Fibroblast of mammary gland (primary cell): ENCODE results near the gene EPS8L1.
"Not testable (repeated sequence)": the region's sequence is repeated elsewhere in the genome, so short reads cannot be mapped to it uniquely, and the experiment has no call there.

Experiments
- DNase-seq: peaks from one replicate; pipeline ENCODE4 v3.0.0-alpha.2; 2010; ENCODE audit warnings: low read depth
- H3K4me3 ChIP-seq: 2 replicates; pipeline ENCODE4 v1.5.1; 2011; ENCODE audit warnings: low read depth, mild to moderate bottlenecking, low read length, moderate library complexity; ENCODE audit not compliant: control insufficient read depth
- TF ChIP-seq, protein P1 (sequence below): conservative IDR thresholded peaks from 2 replicates; pipeline ENCODE4 v1.5.1; 2011; ENCODE audit warnings: low read depth, low read length, inconsistent platforms; ENCODE audit not compliant: control insufficient read depth, insufficient read depth

Gene EPS8L1

DNA sequence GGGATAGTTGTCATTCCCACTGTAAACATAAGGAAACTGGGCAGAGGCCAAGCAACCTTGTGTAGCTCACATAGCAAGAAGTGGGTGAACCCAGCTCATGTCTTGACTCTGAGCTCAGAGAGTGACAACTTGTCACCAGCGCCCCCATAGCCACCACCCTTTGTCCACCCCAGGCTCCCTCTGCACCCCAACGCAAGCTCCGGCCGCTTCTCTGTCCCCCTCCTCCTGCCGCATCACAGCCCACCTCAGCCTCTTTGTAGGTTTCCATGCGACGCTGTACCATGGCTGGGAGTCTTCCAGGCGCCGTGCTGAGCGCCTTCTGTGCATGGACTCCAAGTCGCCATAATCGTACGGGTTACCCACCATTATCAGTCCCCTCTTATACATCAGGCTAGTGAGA, 40.9 kb upstream of the EPS8L1 start:
- TF ChIP-seq, protein P1, sequence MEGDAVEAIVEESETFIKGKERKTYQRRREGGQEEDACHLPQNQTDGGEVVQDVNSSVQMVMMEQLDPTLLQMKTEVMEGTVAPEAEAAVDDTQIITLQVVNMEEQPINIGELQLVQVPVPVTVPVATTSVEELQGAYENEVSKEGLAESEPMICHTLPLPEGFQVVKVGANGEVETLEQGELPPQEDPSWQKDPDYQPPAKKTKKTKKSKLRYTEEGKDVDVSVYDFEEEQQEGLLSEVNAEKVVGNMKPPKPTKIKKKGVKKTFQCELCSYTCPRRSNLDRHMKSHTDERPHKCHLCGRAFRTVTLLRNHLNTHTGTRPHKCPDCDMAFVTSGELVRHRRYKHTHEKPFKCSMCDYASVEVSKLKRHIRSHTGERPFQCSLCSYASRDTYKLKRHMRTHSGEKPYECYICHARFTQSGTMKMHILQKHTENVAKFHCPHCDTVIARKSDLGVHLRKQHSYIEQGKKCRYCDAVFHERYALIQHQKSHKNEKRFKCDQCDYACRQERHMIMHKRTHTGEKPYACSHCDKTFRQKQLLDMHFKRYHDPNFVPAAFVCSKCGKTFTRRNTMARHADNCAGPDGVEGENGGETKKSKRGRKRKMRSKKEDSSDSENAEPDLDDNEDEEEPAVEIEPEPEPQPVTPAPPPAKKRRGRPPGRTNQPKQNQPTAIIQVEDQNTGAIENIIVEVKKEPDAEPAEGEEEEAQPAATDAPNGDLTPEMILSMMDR: no peak
- DNase-seq: no peak
- no peak overlapping the region for H3K4me3 ChIP-seq

DNA sequence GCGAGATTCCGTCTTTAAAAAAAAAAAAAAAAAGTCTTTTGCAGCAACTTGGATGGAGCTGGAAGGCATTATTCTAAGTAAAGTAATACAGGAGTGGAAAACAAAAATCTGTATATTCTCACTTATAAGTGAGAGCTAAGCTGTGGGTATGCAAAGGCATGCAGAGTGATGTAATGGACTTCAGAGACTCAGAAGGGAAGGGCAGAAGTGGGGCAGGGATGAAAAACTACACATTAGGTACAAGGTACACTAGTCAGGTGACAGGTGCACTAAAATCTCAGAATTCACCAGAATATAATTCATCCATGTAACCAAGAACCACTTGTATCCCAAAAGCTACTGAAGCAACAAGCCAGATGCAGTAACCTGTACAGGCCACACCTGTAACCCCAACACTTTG, 39.6 kb upstream of the EPS8L1 start:
- TF ChIP-seq, protein P1: no peak
- H3K4me3 ChIP-seq: no peak overlapping the region
- DNase-seq: no peak

DNA sequence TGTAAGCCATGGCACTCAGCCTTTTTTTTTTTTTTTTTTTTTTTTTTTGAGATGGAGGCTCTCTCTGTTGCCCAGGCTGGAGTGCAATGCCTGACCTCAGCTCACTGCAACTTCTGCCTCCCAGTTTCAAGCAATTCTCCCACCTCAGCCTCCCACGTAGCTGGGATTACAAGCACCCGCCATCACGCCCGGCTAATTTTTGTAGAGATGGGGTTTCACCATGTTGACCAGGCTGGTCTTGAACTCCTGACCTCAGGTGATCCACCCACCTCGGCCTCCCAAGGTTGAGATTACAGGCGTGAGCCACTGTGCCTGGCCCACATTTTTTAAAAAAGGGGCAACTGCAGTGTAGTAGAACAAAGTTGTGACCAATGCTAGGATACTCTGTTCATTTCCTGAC, 38.1 kb upstream of the EPS8L1 start:
- not testable (repeated sequence) for H3K4me3 ChIP-seq, DNase-seq

DNA sequence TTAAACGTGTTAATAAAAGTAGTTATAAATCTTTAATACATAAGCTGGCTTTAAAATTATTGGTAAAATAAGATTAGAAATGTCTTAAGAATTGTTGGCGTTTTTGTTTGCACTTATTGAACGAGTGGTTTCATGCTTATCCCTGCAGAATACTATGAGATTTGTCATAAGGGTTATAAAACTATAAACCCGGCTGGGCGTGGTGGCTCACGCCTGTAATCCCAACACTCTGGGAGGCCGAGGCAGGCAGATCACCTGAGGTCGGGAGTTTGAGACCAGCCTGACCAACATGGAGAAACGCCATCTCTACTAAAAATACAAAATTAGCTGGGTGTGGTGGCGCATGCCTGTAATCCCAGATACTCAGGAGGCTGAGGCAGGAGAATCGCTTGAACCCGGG, 35.0 kb upstream of the EPS8L1 start:
- not testable (repeated sequence) for H3K4me3 ChIP-seq, DNase-seq

DNA sequence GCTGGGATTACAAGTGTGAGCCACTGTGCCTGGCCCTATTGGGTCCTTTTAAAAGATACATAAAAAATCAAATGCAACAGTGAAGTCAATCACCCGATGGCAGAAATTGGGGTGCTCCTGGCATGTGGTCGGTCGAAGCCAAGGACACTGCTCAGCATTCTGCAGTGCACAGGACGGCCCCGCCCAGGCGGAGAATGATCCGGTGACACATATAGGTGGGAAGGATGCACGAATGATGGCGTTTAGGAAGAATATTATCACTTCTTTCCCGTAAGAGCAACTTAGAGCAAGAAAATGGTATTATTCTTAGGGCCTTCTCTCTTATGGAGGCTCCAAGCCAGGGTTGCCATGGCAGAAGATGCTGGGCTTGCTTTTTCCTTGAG, 34.4 kb upstream of the EPS8L1 start:
- TF ChIP-seq, protein P1: no peak
- H3K4me3 ChIP-seq: no peak overlapping the region
- no peak for DNase-seq

DNA sequence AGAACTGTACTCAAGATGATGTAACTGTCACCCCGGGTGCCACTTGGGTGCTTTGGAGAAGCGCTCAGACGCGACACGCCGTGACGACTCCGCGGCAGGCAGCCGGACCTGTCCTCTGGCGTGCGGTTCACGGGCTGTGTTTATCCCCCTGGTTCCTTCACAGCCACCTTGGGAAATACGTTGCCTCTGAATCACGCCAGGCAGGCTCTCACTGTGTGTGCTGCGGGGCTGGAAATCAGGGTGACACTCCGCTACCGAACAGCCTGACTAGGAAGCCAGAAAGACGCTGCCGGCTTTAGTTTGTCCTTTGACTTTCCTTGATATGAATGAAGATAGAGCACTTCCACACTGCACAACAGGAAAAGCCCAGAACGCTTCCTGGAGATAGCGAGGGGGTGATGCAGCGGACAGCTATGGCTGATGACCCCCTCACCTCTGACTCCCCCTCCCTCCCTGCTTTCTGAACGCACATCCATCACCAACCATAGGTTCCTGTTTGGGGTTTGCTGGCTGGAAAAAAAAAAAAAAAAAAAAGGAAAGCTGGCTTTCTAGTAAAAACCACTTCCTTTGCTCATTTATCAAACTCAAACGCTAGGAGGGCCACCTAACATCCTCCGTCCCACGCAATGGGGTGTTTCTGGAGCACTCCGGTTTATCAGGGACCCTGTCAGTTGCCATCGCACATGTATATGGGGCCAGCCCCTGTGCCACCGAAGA, 33.9 kb upstream of the EPS8L1 start:
- H3K4me3 ChIP-seq: no peak overlapping the region
- DNase-seq: no peak
- TF ChIP-seq, protein P1: no peak

DNA sequence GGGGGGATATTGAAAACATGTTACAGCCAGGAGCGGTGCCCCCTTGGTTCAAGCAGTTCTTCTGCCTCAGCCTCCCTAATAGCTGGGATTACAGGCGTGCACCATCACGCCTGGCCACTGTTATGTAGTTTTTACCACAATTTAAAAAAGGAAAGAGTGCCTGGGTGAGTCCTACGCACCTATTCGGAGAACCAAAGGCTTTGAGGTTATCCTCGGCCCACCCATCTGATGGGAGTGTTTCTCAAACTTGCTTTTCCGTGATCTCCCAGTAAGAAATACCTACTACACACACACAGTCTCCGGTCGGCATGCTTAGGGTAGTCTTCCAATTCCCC, 33.4 kb upstream of the EPS8L1 start:
- DNase-seq: no peak
- TF ChIP-seq, protein P1: no peak
- H3K4me3 ChIP-seq: no peak overlapping the region

DNA sequence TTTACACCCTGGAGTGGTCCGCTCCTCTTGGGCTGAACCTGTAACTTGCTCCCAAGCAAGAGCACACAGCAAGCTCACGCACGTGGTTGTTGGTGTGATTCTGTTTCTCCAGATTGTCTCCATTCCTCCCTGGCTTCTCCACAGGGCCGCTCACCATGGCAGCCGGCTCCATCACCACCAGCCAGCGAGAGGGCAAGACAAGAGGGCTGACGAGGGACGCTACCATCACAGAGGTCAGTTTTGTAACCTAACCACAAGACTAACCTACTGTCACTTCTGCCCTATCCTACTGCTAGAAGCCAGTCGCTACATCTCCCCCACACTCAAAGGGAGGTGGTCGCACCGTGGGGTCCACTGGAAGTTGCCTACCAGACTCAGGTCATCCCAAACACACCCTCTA, 33.0 kb upstream of the EPS8L1 start:
- H3K4me3 ChIP-seq: no peak overlapping the region
- no peak for DNase-seq
- TF ChIP-seq, protein P1: no peak
